Fibroblast of lung (primary cell): ENCODE data around the gene TCF20. TPM values are rescaled to one million over a fixed set of nuclear protein-coding genes. Genes with fewer than 3 reads are reported as not detected.

Experiments
- DNase-seq, 2 donors: peaks; one replicate each; pipeline versions ENCODE4 v3.0.0 to v3.0.0-alpha.2; 2010; ENCODE audit warnings: low read depth in 2 of 2
- H2AFZ ChIP-seq: 2 replicates; pipeline ENCODE4 v1.5.1; 2012; ENCODE audit warnings: low read length, control low read depth, inconsistent platforms
- H3K27ac ChIP-seq: 2 replicates; pipeline ENCODE4 v1.5.1; 2011; ENCODE audit warnings: low read length, control low read depth; ENCODE audit not compliant: insufficient read depth
- H3K27me3 ChIP-seq: 2 replicates; pipeline ENCODE4 v1.5.1; 2011; ENCODE audit warnings: mild to moderate bottlenecking, low read length; ENCODE audit not compliant: control insufficient read depth, insufficient read depth
- H3K36me3 ChIP-seq: 2 replicates; pipeline ENCODE4 v1.5.1; 2011; ENCODE audit warnings: low read length; ENCODE audit not compliant: control insufficient read depth, insufficient read depth
- H3K4me1 ChIP-seq: 2 replicates; pipeline ENCODE4 v1.5.1; 2011; ENCODE audit warnings: low read length; ENCODE audit not compliant: control insufficient read depth, insufficient read depth; ENCODE audit errors: extremely low read depth
- H3K4me2 ChIP-seq: 2 replicates; pipeline ENCODE4 v1.5.1; 2011; ENCODE audit warnings: low read length, control low read depth; ENCODE audit not compliant: insufficient read depth; ENCODE audit errors: extremely low read depth
- H3K4me3 ChIP-seq, 4 experiments: fragments of 200-600 bp in 1 of 4; sonication (generic) in 1 of 4; replicated peaks in 1 of 4; 2 replicates each; pipeline ENCODE4 v1.5.1; 2011 to 2016; ENCODE audit warnings: low read length in 4 of 4, low read depth in 3 of 4, mild to moderate bottlenecking in 3 of 4, control low read depth in 2 of 4, inconsistent platforms in 1 of 4, mixed read lengths in 1 of 4; ENCODE audit not compliant: insufficient read depth in 1 of 4; ENCODE audit errors: control extremely low read depth in 1 of 4
- H3K79me2 ChIP-seq: 2 replicates; pipeline ENCODE4 v1.5.1; 2012; ENCODE audit warnings: mild to moderate bottlenecking, low read length, inconsistent platforms; ENCODE audit not compliant: control insufficient read depth, insufficient read depth
- H3K9ac ChIP-seq: 2 replicates; pipeline ENCODE4 v1.5.1; 2011; ENCODE audit warnings: mild to moderate bottlenecking, low read length, control low read depth; ENCODE audit not compliant: insufficient read depth
- H3K9me3 ChIP-seq: 2 replicates; pipeline ENCODE4 v1.5.1; 2012; ENCODE audit warnings: low read depth, low read length; ENCODE audit not compliant: control insufficient read depth, insufficient read depth
- H4K20me1 ChIP-seq: 2 replicates; pipeline ENCODE4 v1.5.1; 2011; ENCODE audit warnings: low read length; ENCODE audit not compliant: control insufficient read depth, insufficient read depth; ENCODE audit errors: extremely low read depth
- EZH2 ChIP-seq: IDR thresholded peaks from 2 replicates; pipeline ENCODE4 v1.5.1; 2012; ENCODE audit warnings: low read length, control low read depth, mild to moderate bottlenecking; ENCODE audit errors: missing control alignments
- polyA plus RNA-seq, 2 donors: library from polyadenylated mRNA; depleted of rRNA in 1 of 2; stranded (reverse) in 1 of 2; unstranded in 1 of 2; fragments of >200 nt; gene quantifications; 2 replicates each; pipeline ENCODE4 v1.2.1, GENCODE V29; 2011 to 2012; ENCODE audit warnings: missing spikeins in 1 of 2
- total RNA-seq: library from RNA; depleted of rRNA; stranded (reverse); fragments of >200 nt; gene quantifications from 2 replicates; pipeline ENCODE4 v1.2.1, GENCODE V29; 2014
- TF ChIP-seq, protein P1 (sequence below), 2 donors: IDR thresholded peaks in 1 of 2; conservative IDR thresholded peaks in 1 of 2; 1 replicate in 1 of 2; 2 replicates in 1 of 2; pipeline ENCODE4 v1.5.1; 2011 to 2012; ENCODE audit warnings: low read length in 2 of 2, control low read depth in 1 of 2, inconsistent platforms in 1 of 2, low read depth in 1 of 2, mild to moderate bottlenecking in 1 of 2

Gene TCF20
- total and polyA plus RNA-seq, 2 donors (not counting 1 experiment from before 2014, with no cell fraction given): 11.8 to 25.4 TPM

DNA sequence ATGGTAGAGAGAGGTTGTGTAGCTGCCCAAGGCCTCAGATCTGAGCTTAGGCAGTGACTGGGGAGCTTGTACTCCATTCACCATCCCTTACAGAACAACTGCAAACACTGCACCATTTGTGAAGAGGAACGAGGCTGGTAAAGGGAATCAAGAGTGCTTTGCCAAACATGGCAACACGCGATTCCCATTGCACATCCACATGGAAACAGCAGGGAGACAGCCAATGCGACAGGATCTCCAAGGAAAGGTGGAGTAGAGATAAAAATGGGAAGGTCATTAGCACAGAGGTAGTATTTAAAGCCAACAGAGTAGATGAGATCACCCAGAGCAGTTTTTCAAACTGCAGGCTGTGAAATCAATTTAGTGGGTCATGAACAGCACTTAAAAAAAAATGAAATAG, 42.0 kb downstream of the TCF20 start:
- H4K20me1 ChIP-seq: no peaks in the 10 kb centered on the region
- H3K9ac ChIP-seq: no peak overlapping the region

DNA sequence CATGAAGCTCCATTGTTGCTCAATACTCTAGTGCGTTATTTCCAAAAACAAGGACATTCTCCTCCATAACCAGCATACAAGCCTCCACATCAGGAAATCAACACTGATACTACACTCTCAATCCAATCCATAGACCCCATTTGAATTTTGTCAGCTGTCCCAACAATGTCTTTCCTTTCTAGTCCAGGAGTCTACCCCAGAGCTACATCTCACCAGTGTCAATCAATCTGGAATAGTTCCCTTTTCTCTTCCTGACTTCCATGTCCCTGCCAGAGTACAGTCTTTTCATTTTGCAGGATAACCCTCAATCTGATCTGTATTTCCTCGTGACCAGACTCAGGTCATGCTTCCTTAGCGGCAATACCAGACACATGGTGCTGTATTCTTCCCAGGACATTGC, 43.0 kb downstream of the TCF20 start:
- Histone ChIP-seq H3K27me3 (no peaks in the 10 kb centered on the region), H2AFZ (no peak overlapping the region), H3K27ac (no peak overlapping the region), H3K4me3 (no peak overlapping the region), H3K79me2 (peaks cover 12% of the 10 kb centered on the region), H3K9me3 (no peaks in the 10 kb centered on the region), H3K36me3 (no peaks in the 10 kb centered on the region), H3K4me2 (no peak overlapping the region), H3K4me1 (no peaks in the 10 kb centered on the region), H4K20me1 (no peaks in the 10 kb centered on the region), H3K9ac (no peak overlapping the region)
- no peak for DNase-seq
- TF ChIP-seq EZH2: no peak
- TF ChIP-seq, protein P1, sequence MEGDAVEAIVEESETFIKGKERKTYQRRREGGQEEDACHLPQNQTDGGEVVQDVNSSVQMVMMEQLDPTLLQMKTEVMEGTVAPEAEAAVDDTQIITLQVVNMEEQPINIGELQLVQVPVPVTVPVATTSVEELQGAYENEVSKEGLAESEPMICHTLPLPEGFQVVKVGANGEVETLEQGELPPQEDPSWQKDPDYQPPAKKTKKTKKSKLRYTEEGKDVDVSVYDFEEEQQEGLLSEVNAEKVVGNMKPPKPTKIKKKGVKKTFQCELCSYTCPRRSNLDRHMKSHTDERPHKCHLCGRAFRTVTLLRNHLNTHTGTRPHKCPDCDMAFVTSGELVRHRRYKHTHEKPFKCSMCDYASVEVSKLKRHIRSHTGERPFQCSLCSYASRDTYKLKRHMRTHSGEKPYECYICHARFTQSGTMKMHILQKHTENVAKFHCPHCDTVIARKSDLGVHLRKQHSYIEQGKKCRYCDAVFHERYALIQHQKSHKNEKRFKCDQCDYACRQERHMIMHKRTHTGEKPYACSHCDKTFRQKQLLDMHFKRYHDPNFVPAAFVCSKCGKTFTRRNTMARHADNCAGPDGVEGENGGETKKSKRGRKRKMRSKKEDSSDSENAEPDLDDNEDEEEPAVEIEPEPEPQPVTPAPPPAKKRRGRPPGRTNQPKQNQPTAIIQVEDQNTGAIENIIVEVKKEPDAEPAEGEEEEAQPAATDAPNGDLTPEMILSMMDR (conservative IDR thresholded peaks at IDR 0.05 in 1 of 2, IDR thresholded peaks at IDR 0.05 in 1 of 2; ENCODE audit: low read depth in 1 of 2, low read length in 2 of 2): no peak

More for the DNA sequence above, 42.0 kb downstream of the TCF20 start:
- Histone ChIP-seq H3K4me1 (no peaks in the 10 kb centered on the region), H3K4me2 (no peak overlapping the region), H2AFZ (no peak overlapping the region), H3K27me3 (no peaks in the 10 kb centered on the region), H3K36me3 (no peaks in the 10 kb centered on the region), H3K79me2 (peaks cover 8% of the 10 kb centered on the region), H3K4me3 (no peak overlapping the region), H3K9me3 (no peaks in the 10 kb centered on the region), H3K27ac (no peak overlapping the region)
- TF ChIP-seq EZH2: no peak
- TF ChIP-seq, protein P1 (conservative IDR thresholded peaks at IDR 0.05 in 1 of 2, IDR thresholded peaks at IDR 0.05 in 1 of 2; ENCODE audit: low read depth in 1 of 2, low read length in 2 of 2): no peak
- peak in 1 of 2 donors; percentile 4 for DNase-seq

DNA sequence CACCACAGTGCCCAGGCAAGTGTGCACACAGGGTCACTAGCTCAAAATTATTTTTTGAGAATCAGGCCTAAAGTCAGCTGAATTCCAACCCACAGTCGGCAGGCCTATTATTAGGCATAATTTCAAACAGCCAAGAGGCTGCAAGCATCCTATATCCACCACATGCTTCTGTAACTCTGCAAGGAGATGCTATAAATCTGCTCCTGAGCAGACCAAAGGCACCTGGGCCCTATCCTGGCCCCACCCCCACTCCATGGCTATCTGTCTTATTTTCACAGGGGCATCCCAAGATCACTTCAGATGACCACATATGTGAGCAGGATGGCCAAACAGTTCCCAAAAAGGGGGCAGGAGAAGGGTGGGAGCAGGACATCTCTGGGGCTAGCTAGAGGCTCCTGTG, 44.6 kb downstream of the TCF20 start:
- no peak overlapping the region for H3K4me2 ChIP-seq
- H3K27me3 ChIP-seq: no peaks in the 10 kb centered on the region
- H3K27ac ChIP-seq: no peak overlapping the region
- no peak overlapping the region for H3K9ac ChIP-seq
- H3K4me1 ChIP-seq: no peaks in the 10 kb centered on the region
- no peaks in the 10 kb centered on the region for H4K20me1 ChIP-seq
- no peak overlapping the region for H2AFZ ChIP-seq
- no peak for TF ChIP-seq EZH2
- TF ChIP-seq, protein P1 (conservative IDR thresholded peaks at IDR 0.05 in 1 of 2, IDR thresholded peaks at IDR 0.05 in 1 of 2; ENCODE audit: low read depth in 1 of 2, low read length in 2 of 2): no peak
- H3K4me3 ChIP-seq: no peak overlapping the region
- H3K36me3 ChIP-seq: no peaks in the 10 kb centered on the region
- H3K79me2 ChIP-seq: peaks cover 12% of the 10 kb centered on the region
- DNase-seq: no peak
- no peaks in the 10 kb centered on the region for H3K9me3 ChIP-seq
